Heart left ventricle (tissue), 16 donors: ENCODE results near the gene ARHGEF17. TPM values are rescaled to one million over a fixed set of nuclear protein-coding genes. Genes with fewer than 3 reads are reported as not detected.

Experiments
- ATAC-seq, 4 donors: fragments of 200-7000 bp; cut with Tn5 transposase; one replicate each; pipeline ENCODE4 v1.9.1; 2020 to 2022; ENCODE audit warnings: moderate library complexity in 4 of 4, mild to moderate bottlenecking in 3 of 4, moderate number of reproducible peaks in 1 of 4
- DNase-seq, 5 donors: peaks; one replicate each; pipeline ENCODE4 v3.0.0-alpha.2; 2020
- H3K27ac ChIP-seq, 12 donors: fragments of 200-600 bp; sonication (generic) in 4 of 12; one replicate each; pipeline versions ENCODE4 v1.5.0 to v1.8.0; 2016 to 2022; ENCODE audit warnings: mild to moderate bottlenecking in 2 of 12
- H3K27me3 ChIP-seq, 9 donors: fragments of 200-600 bp; sonication (generic) in 2 of 9; one replicate each; pipeline versions ENCODE4 v1.5.1 to v1.8.0; 2016 to 2022; ENCODE audit warnings: mild to moderate bottlenecking in 3 of 9
- H3K36me3 ChIP-seq, 9 donors: fragments of 200-600 bp; sonication (generic) in 2 of 9; one replicate each; pipeline versions ENCODE4 v1.5.0 to v1.8.0; 2018 to 2022; ENCODE audit warnings: mild to moderate bottlenecking in 2 of 9
- H3K4me1 ChIP-seq, 12 donors: fragments of 200-600 bp; sonication (generic) in 4 of 12; one replicate each; pipeline versions ENCODE4 v1.5.0 to v1.8.0; 2016 to 2022; ENCODE audit warnings: mild to moderate bottlenecking in 3 of 12
- H3K4me3 ChIP-seq, 12 donors: fragments of 200-600 bp; sonication (generic) in 4 of 12; one replicate each; pipeline versions ENCODE4 v1.5.0 to v1.8.0; 2017 to 2022; ENCODE audit warnings: mild to moderate bottlenecking in 9 of 12, moderate library complexity in 4 of 12
- H3K9me3 ChIP-seq, 12 donors: fragments of 200-600 bp; sonication (generic) in 4 of 12; one replicate each; pipeline versions ENCODE4 v1.5.0 to v1.8.0; 2016 to 2022; ENCODE audit warnings: mild to moderate bottlenecking in 1 of 12
- POLR2A ChIP-seq, 2 donors: fragments of 450-650 bp; IDR thresholded peaks; one replicate each; pipeline ENCODE4 v1.6.1; 2017; ENCODE audit warnings: antibody characterized with exemption in 2 of 2, mild to moderate bottlenecking in 2 of 2, moderate library complexity in 2 of 2
- WGBS, 4 donors: extraction: QIAGEN DNeasy Blood & Tissue Kit in 2 of 4; methylation state at CpG; one replicate each; pipeline versions ENCODE4 v1.1.5 to v1.1.7; 2013 to 2018; 5-methylcytosine and 5-hydroxymethylcytosine counted together
- intact Hi-C, 10 donors: fragments of 100-400 bp; cut with DNase I; formaldehyde crosslinking; loops; one replicate each; pipeline versions ENCODE4 v1.11.1 to v1.14.2; 2022
- polyA plus RNA-seq, 2 donors: library from polyadenylated mRNA; stranded (reverse); fragments of 200-250 nt; gene quantifications; one replicate each; pipeline ENCODE4 v1.2.3, GENCODE V29; 2013
- total RNA-seq, 9 donors: library from RNA; depleted of rRNA in 2 of 9; stranded (reverse); fragments of >200 nt in 2 of 9; fragmentation: NEBNext Ultra II Directional in 3 of 9; extraction: Animal tissue kit (Norgen Biotek cat#: 25700) in 3 of 9; gene quantifications; one replicate each; pipeline versions ENCODE4 v1.1.0 to v1.2.4, GENCODE V29; 2016 to 2023
- TF ChIP-seq, protein P1 (sequence below), 12 donors: fragments of 200-600 bp; sonication (generic) in 4 of 12; IDR thresholded peaks; one replicate each; pipeline versions ENCODE4 v1.5.0 to v1.8.0; 2018 to 2022; ENCODE audit warnings: antibody characterized with exemption in 12 of 12, mild to moderate bottlenecking in 5 of 12
- donor health status: ischemic (EF 13 %, LVEDD 7.1; RV severe dilation, severe dysfunction).
- donor health status: healthy with polysubstance abuse.
- donor health status: DM: no; HTN: yes; CAD: no.
- donor health status: DM: no; HTN: no; CAD: no.
- donor health status: ischemic (EF 25% LVEDD 6.9; RV normal size, moderate dysfunction).
- donor health status: ischemic (EF 25% LVEDD 5.7; RV mildly dilated, moderate dysfunction).
- donor health status: healthy.
- donor health status: DM: yes; HTN: yes; CAD: no.
- donor health status: ischemic (EF 35%, LVEDD 5.7; RV mildly dilated, moderate dysfunction).
- donor health status: nonischemic (EF 11% LVEDD 7.7; RV severe dilation, severe dysfunction).
- donor health status: DM: yes; HTN: yes; CAD: no.
- donor health status: PGD.
- donor health status: ischemic (EF 29% LVEDD 5.4; RV normal size, mild dysfunction).
- donor health status: nonischemic (EF 23%, LVEDD 6.1; RV moderate dilation, normal function).

The ARHGEF17 gene
- total and polyA plus RNA-seq, 11 donors, result 27.5 to 83.9 (median 56.5) TPM

DNA sequence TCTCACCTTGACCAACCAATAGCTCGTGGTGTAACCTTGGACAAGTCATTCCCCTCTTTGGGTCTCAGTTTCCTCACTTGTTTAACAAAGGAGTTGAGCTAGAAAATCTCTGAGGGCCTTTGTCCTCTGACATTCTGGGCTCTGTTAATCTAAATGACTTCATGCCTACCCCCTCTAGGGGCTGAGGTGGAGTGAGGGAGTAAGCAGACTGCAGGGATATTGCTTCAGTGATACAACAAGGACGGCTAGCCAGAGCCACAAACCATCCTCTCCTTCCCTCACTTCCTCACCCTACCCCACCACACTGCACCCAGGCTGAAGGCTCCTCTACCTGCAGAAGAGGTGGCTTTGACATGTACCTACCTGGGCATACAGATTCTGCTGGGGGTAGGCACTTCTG is 103.0 kb downstream of the ARHGEF17 start:
- Histone ChIP-seq H3K9me3 (no peaks in the 10 kb centered on the region), H3K4me3 (no peak overlapping the region), H3K4me1 (peaks cover 0 to 42% (median 10%) of the 10 kb centered on the region in 12 donors), H3K27me3 (no peaks in the 10 kb centered on the region), H3K27ac (no peak overlapping the region), H3K36me3 (peaks cover 0 to 53% (median 25%) of the 10 kb centered on the region in 9 donors)
- DNase-seq, result no peak
- no peak for ATAC-seq
- WGBS, 4 donors, result 86 to 93% (median 88%) methylated on average over 2 of the region's 2 CpGs
- intact Hi-C loops, result no loop called here
- no peak for TF ChIP-seq POLR2A (IDR thresholded peaks at IDR 0.05)
- TF ChIP-seq, protein P1, sequence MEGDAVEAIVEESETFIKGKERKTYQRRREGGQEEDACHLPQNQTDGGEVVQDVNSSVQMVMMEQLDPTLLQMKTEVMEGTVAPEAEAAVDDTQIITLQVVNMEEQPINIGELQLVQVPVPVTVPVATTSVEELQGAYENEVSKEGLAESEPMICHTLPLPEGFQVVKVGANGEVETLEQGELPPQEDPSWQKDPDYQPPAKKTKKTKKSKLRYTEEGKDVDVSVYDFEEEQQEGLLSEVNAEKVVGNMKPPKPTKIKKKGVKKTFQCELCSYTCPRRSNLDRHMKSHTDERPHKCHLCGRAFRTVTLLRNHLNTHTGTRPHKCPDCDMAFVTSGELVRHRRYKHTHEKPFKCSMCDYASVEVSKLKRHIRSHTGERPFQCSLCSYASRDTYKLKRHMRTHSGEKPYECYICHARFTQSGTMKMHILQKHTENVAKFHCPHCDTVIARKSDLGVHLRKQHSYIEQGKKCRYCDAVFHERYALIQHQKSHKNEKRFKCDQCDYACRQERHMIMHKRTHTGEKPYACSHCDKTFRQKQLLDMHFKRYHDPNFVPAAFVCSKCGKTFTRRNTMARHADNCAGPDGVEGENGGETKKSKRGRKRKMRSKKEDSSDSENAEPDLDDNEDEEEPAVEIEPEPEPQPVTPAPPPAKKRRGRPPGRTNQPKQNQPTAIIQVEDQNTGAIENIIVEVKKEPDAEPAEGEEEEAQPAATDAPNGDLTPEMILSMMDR (IDR thresholded peaks at IDR 0.05), result no peak

DNA sequence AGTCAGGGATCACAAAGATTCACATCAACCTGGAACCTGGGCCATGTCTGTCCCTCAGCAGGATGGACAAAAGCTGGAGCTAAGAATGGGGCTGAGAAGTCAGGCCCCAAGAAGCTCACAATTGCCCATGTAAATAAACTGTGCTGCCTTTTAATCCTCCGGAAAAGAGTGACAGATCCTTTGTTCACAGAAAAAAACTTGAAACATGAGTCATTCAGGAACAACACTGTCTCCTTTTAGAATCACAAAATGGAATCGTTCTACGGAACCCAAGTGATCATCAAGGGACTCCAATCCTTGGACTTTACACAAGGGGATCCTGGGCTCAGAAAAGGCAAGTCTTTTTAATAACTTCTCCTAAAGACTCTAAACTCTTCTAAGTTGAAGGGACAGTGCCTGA is 104.2 kb downstream of the ARHGEF17 start:
- 68 to 80% (median 70%) methylated on average over 3 of the region's 3 CpGs for WGBS, 4 donors
- intact Hi-C loops, result no loop called here
- peak overlapping the region in 1 of 12 donors; percentile 61 for H3K27ac ChIP-seq
- TF ChIP-seq, protein P1 (IDR thresholded peaks at IDR 0.05), result no peak
- no peak for TF ChIP-seq POLR2A (IDR thresholded peaks at IDR 0.05)
- H3K4me1 ChIP-seq, result peaks cover 0 to 48% (median 10%) of the 10 kb centered on the region in 12 donors
- H3K36me3 ChIP-seq, result peaks cover 0 to 45% (median 22%) of the 10 kb centered on the region in 9 donors
- H3K27me3 ChIP-seq, result no peaks in the 10 kb centered on the region
- H3K4me3 ChIP-seq, result no peak overlapping the region
- no peak for DNase-seq
- H3K9me3 ChIP-seq, result no peaks in the 10 kb centered on the region
- ATAC-seq, result no peak

DNA sequence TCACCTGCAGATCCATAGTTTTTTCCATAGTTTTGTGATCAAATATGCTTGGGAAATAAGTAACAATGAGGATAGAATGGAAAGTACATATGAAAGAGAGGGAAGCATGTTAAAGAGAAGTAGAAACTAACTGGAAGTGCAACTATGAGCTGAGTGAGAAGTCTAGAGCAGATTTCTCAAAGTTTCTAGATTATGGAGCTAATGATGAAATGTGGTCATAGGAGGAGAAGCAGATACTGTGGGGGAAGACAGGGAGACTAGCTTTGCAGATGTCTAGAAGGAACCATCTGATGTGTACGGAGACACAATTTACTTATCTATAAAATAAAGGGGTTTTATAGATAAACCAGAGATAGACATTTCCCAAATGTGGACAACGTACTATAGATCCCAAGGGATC is 105.2 kb downstream of the ARHGEF17 start:
- no peak for DNase-seq
- peaks cover 0 to 39% (median 15%) of the 10 kb centered on the region in 9 donors for H3K36me3 ChIP-seq
- TF ChIP-seq POLR2A (IDR thresholded peaks at IDR 0.05), result no peak
- TF ChIP-seq, protein P1 (IDR thresholded peaks at IDR 0.05), result no peak
- H3K27me3 ChIP-seq, result no peaks in the 10 kb centered on the region
- no peak for ATAC-seq
- peaks cover 0 to 48% (median 10%) of the 10 kb centered on the region in 12 donors for H3K4me1 ChIP-seq
- intact Hi-C loops, result no loop called here
- H3K27ac ChIP-seq, result peak overlapping the region in 3 of 12 donors; percentile 3 to 67 (median 61)
- no peaks in the 10 kb centered on the region for H3K9me3 ChIP-seq
- H3K4me3 ChIP-seq, result no peak overlapping the region
- 80 to 88% (median 82%) methylated on average over 2 of the region's 2 CpGs for WGBS, 4 donors

DNA sequence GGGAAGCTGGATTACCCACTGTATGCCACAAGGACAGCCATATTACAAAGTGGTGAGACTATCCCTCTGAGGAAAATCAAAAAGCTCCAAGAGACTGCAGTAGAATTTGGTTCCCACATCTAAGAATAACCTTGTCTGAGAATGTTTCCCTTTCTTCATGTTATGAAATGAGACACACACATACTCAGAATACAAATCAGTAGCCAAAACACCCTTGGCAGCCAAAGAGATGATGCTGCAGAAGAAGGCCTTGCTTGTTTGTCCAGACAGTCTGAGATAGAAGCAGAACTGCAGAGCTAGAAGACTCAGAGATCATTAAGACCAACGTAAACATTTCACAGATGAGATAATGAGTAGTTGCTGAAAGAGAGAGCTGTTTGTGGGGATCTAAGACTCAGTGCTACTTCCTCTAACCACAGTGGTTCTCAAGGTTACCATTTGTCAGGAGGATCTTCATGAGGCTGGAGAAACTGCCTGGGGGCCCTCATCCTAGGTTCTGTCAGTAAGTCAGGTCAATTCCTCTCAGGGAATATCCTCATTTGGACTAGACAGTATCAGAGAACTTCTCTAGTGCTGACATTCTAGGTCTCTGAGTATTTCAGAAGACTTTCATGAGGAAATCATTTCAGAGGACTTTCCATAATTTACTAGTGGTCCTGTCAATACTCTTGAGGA is 107.0 kb downstream of the ARHGEF17 start:
- Histone ChIP-seq H3K27ac (peak overlapping the region in 7 of 12 donors; percentile 20 to 81 (median 52)), H3K4me3 (no peak overlapping the region), H3K9me3 (no peaks in the 10 kb centered on the region), H3K36me3 (peaks cover 0 to 38% (median 17%) of the 10 kb centered on the region in 9 donors), H3K4me1 (peaks cover 0 to 48% (median 10%) of the 10 kb centered on the region in 12 donors), H3K27me3 (no peaks in the 10 kb centered on the region)
- TF ChIP-seq, protein P1 (IDR thresholded peaks at IDR 0.05), result no peak
- TF ChIP-seq POLR2A (IDR thresholded peaks at IDR 0.05), result no peak
- DNase-seq (no peak), ATAC-seq (peak in 3 of 4 donors; percentile 55 to 64 (median 62))
- WGBS, 4 donors, result 38 to 63% (median 56%) methylated on average over 1 of the region's 1 CpG
- intact Hi-C loops, result loop anchor here in 1 of 10 donors (5.0 kb wide), 1 partner anchor 182 kb away; the partner anchor contains the start of gene FAM168A
